Measurements from ENCODE around the gene ANKRD9. TPM values are rescaled to one million over a fixed set of nuclear protein-coding genes. Genes with fewer than 3 reads are reported as not detected.
A peak's percentile ranks its signal among the peaks of the same experiment; 100 is the strongest.

The ANKRD9 gene
- total and polyA plus RNA-seq, 4 experiments from 2014 or later = 0.69 to 2.5 (median 1.8) TPM; not detected in 1

DNA sequence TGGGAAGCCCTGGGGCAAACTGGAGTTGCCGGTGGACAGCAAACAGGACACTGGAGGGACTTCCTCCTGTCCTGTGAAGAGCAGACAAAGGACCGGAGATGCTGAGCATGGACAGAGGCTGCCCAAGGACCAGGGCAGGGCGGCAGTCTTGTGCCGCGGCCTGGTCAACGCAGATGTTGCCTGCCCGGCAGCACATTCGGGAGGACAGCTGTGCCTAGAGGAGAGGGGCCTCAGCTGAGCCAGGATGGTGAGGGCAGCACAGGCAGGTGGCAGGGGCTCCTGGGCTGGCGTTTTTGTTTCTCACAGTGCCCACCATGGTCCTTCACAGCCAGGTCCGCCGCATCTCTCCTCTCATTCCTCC, 13.3 kb downstream of the ANKRD9 start:
- Histone ChIP-seq H3K4me1 (ENCODE audit: insufficient read depth, low read length) (peaks cover 10% of the 10 kb centered on the region), H3K27me3 (ENCODE audit: insufficient read depth, low read length) (no peaks in the 10 kb centered on the region), H3K4me3 (ENCODE audit: low read length in 2 of 2) (no peak overlapping the region), H3K27ac (ENCODE audit: low read depth, low read length) (no peak overlapping the region), H3K36me3 (ENCODE audit: insufficient read depth, low read length) (no peaks in the 10 kb centered on the region), H3K9me3 (ENCODE audit: control insufficient read depth in 1 of 2, low read length in 2 of 2) (no peaks in the 10 kb centered on the region)
- H3K27me3 Mint-ChIP-seq = no peaks in the 10 kb centered on the region
- intact Hi-C loops (cut with micrococcal nuclease) = no loop called here
- peak overlapping the region in 1 of 7 donors; percentile 57 for H3K27ac Mint-ChIP-seq
- POLR2A ChIA-PET (ENCODE audit: partially characterized antibody) = no interaction called here
- peaks cover 0 to 2% (median 0%) of the 10 kb centered on the region in 8 donors for H3K9me3 Mint-ChIP-seq
- DNase-seq = no peak
- peak overlapping the region in 1 of 8 donors; percentile 17 for H3K4me3 Mint-ChIP-seq
- H3K4me1 Mint-ChIP-seq = peaks cover 9 to 14% (median 10%) of the 10 kb centered on the region in 4 donors
- peaks cover 4 to 18% of the 10 kb centered on the region in 2 donors for H3K36me3 Mint-ChIP-seq
- CTCF ChIA-PET (ENCODE audit: partially characterized antibody) = no interaction called here

DNA sequence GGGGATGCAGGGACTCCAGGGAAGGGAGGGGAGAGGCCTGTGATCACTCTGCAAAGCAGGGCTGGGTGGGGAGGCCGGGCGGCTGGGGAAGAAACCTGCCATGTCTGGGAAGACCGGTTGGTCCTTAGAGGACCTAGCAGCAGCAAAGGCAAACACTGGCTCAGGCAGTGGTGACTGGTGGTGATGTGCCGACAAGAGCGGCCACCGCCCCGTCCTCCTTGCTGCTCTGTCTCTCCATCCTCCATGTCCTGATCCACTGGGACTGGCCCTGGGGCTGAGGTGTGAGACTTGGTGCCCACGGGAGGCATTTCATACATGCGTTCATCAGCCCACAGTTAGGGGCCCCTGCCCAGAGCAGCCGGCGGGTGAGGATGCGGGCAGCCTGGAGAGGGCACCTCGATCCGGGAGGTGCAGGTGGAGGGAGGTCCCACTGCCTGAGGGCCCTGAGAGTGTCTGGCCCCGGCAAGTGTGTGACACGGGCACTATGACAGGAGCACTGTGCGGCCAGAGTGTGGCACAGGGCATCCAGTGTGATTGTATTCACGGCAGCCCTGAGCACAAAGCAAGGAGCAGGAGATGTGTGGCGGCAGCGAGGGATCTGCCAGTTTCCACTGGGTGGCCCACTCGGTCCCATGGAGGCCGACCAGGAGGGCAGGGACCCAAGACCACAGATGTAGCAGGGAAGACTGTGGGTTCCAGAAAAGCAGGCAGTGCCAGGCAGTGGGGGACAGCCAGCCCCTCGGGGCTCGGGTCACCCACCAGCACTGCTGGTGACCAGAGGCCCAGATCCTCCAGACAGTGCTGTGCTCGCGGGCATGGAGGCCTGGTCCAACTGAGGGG, 13.9 kb downstream of the ANKRD9 start:
- ChIA-PET CTCF (ENCODE audit: partially characterized antibody) (no interaction called here), POLR2A (ENCODE audit: partially characterized antibody) (no interaction called here)
- Mint-ChIP-seq H3K27me3 (no peaks in the 10 kb centered on the region), H3K27ac (peak overlapping the region in 1 of 7 donors; percentile 37), H3K4me3 (peak overlapping the region in 1 of 8 donors; percentile 17), H3K9me3 (peaks cover 0 to 2% (median 0%) of the 10 kb centered on the region in 8 donors), H3K36me3 (peaks cover 4 to 18% of the 10 kb centered on the region in 2 donors), H3K4me1 (peaks cover 7 to 12% (median 9%) of the 10 kb centered on the region in 4 donors)
- peaks cover 9% of the 10 kb centered on the region for H3K4me1 ChIP-seq (ENCODE audit: insufficient read depth, low read length)
- H3K27me3 ChIP-seq (ENCODE audit: insufficient read depth, low read length) = no peaks in the 10 kb centered on the region
- H3K9me3 ChIP-seq (ENCODE audit: control insufficient read depth in 1 of 2, low read length in 2 of 2) = no peaks in the 10 kb centered on the region
- H3K27ac ChIP-seq (ENCODE audit: low read depth, low read length) = no peak overlapping the region
- intact Hi-C loops (cut with micrococcal nuclease) = no loop called here
- no peaks in the 10 kb centered on the region for H3K36me3 ChIP-seq (ENCODE audit: insufficient read depth, low read length)
- H3K4me3 ChIP-seq (ENCODE audit: low read length in 2 of 2) = no peak overlapping the region
- DNase-seq = no peak

DNA sequence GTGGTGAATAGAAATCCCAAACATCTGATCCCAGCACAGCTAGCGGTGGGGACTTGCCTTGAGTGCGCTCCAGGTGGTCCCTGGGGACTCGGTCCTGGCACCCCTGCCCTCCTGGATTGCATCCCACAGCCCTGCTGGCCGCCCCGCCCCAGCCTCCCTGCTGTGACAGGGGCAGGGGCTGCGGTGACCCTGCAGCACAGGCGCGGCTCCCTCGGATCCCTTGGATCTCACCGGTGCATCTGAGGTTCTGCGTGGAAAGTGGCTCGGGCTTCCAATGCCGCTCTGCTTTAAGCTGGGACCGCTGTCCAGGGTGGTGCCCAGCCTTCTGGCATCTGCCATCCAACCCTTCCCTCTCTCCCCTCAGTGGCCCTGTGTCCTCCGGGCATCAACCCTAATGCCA, 16.0 kb downstream of the ANKRD9 start:
- CTCF ChIA-PET (ENCODE audit: partially characterized antibody) = no interaction called here
- Histone ChIP-seq H3K36me3 (ENCODE audit: insufficient read depth, low read length) (no peaks in the 10 kb centered on the region), H3K27ac (ENCODE audit: low read depth, low read length) (no peak overlapping the region), H3K4me3 (ENCODE audit: low read length in 2 of 2) (no peak overlapping the region), H3K27me3 (ENCODE audit: insufficient read depth, low read length) (no peaks in the 10 kb centered on the region), H3K9me3 (ENCODE audit: control insufficient read depth in 1 of 2, low read length in 2 of 2) (no peaks in the 10 kb centered on the region), H3K4me1 (ENCODE audit: insufficient read depth, low read length) (no peaks in the 10 kb centered on the region)
- DNase-seq = no peak
- POLR2A ChIA-PET (ENCODE audit: partially characterized antibody) = no interaction called here
- H3K36me3 Mint-ChIP-seq = peaks cover 0 to 8% of the 10 kb centered on the region in 2 donors
- H3K9me3 Mint-ChIP-seq = peaks cover 0 to 2% (median 0%) of the 10 kb centered on the region in 8 donors
- H3K27ac Mint-ChIP-seq = no peak overlapping the region
- H3K4me3 Mint-ChIP-seq = no peak overlapping the region
- H3K4me1 Mint-ChIP-seq = peaks cover 0 to 1% (median 0%) of the 10 kb centered on the region in 4 donors
- no peaks in the 10 kb centered on the region for H3K27me3 Mint-ChIP-seq
- intact Hi-C loops (cut with micrococcal nuclease) = no loop called here

DNA sequence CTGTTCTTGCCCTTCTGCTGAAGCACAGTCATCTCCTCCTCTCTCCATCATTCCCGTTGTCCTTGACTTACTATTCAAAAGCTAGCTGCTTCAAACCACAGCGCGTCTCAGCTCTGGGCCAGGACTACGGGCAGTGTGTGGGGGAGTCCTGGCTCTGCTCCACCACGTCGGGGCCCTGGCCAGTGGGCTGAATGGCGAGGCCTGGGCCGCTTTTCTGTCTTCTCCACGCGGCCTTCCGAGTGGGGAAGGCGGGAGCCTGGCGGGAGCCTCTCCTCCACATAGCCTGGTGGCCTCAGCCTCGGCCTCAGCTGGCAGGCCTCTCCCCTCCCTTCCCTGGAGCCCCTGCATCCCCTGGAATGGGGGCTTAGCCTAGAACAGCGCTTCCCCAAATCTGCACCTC, 16.5 kb downstream of the ANKRD9 start:
- peaks cover 0 to 1% (median 0%) of the 10 kb centered on the region in 4 donors for H3K4me1 Mint-ChIP-seq
- POLR2A ChIA-PET (ENCODE audit: partially characterized antibody) = no interaction called here
- no peak overlapping the region for H3K4me3 ChIP-seq (ENCODE audit: low read length in 2 of 2)
- peaks cover 0 to 2% (median 0%) of the 10 kb centered on the region in 8 donors for H3K9me3 Mint-ChIP-seq
- no peaks in the 10 kb centered on the region for H3K36me3 ChIP-seq (ENCODE audit: insufficient read depth, low read length)
- H3K4me3 Mint-ChIP-seq = no peak overlapping the region
- CTCF ChIA-PET (ENCODE audit: partially characterized antibody) = no interaction called here
- H3K27me3 Mint-ChIP-seq = no peaks in the 10 kb centered on the region
- DNase-seq = no peak
- H3K9me3 ChIP-seq (ENCODE audit: control insufficient read depth in 1 of 2, low read length in 2 of 2) = no peaks in the 10 kb centered on the region
- H3K36me3 Mint-ChIP-seq = peaks cover 0 to 8% of the 10 kb centered on the region in 2 donors
- H3K27ac ChIP-seq (ENCODE audit: low read depth, low read length) = no peak overlapping the region
- H3K4me1 ChIP-seq (ENCODE audit: insufficient read depth, low read length) = no peaks in the 10 kb centered on the region
- no peaks in the 10 kb centered on the region for H3K27me3 ChIP-seq (ENCODE audit: insufficient read depth, low read length)
- intact Hi-C loops (cut with micrococcal nuclease) = no loop called here
- no peak overlapping the region for H3K27ac Mint-ChIP-seq

GRCh38 chr14:102492531-102492910, 17.1 kb downstream of the ANKRD9 start:
- Histone ChIP-seq H3K27me3 (ENCODE audit: insufficient read depth, low read length) (no peaks in the 10 kb centered on the region), H3K27ac (ENCODE audit: low read depth, low read length) (no peak overlapping the region), H3K4me3 (ENCODE audit: low read length in 2 of 2) (no peak overlapping the region), H3K9me3 (ENCODE audit: control insufficient read depth in 1 of 2, low read length in 2 of 2) (no peaks in the 10 kb centered on the region), H3K36me3 (ENCODE audit: insufficient read depth, low read length) (no peaks in the 10 kb centered on the region), H3K4me1 (ENCODE audit: insufficient read depth, low read length) (no peaks in the 10 kb centered on the region)
- no peak for DNase-seq
- no peak overlapping the region for H3K4me3 Mint-ChIP-seq
- H3K27me3 Mint-ChIP-seq = no peaks in the 10 kb centered on the region
- ChIA-PET CTCF (ENCODE audit: partially characterized antibody) (no interaction called here), POLR2A (ENCODE audit: partially characterized antibody) (no interaction called here)
- intact Hi-C loops (cut with micrococcal nuclease) = no loop called here
- H3K4me1 Mint-ChIP-seq = no peaks in the 10 kb centered on the region
- no peak overlapping the region for H3K27ac Mint-ChIP-seq
- peaks cover 0 to 2% (median 0%) of the 10 kb centered on the region in 8 donors for H3K9me3 Mint-ChIP-seq
- peaks cover 0 to 6% of the 10 kb centered on the region in 2 donors for H3K36me3 Mint-ChIP-seq

DNA sequence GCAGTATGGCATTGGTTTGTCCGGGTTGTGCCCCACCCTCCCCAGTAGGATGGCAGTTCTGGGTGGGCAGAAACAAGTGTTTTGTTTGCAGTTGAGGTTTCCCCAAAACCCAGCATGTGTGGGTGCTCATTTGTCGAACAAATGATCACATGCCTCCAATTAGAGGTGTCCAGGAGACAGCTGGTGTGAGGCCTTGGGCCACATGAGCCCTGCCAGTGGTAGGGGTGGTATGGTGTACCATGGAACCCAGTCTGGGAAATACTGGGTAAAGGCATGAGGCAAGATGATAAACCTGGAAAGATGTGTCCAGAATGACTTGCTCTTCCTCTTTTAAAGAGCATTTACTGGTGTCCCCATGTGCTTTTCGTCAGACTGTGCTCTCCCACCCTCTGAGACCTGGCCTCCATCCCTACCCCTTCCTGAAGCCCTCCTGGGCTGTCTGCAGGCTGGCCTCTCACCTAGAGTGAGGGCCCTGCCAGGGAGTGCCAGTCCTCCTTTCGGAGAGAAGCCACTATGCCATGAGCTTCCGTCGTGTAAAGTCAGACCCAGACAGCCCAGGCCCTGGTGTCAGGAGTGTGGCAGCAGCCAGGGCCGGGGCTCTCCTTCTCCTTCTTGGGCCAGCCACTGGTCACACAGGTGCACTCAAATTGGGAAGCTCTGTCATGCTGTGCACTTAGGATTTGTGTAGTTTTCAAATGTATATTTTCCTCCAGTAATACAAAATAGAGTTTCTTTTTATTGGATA, 17.6 kb downstream of the ANKRD9 start:
- Mint-ChIP-seq H3K27me3 (no peaks in the 10 kb centered on the region), H3K27ac (peak overlapping the region in 2 of 7 donors; percentile 2 to 36), H3K4me3 (no peak overlapping the region), H3K36me3 (peaks cover 0 to 5% of the 10 kb centered on the region in 2 donors), H3K4me1 (no peaks in the 10 kb centered on the region), H3K9me3 (peaks cover 0 to 2% (median 0%) of the 10 kb centered on the region in 8 donors)
- intact Hi-C loops (cut with micrococcal nuclease) = no loop called here
- DNase-seq = no peak
- ChIA-PET POLR2A (ENCODE audit: partially characterized antibody) (no interaction called here), CTCF (ENCODE audit: partially characterized antibody) (interaction anchor here (1.0 kb wide), 1 partner anchor 24 kb away, joined by 3 read pairs; no protein-coding TSS in a partner anchor)
- H3K27ac ChIP-seq (ENCODE audit: low read depth, low read length) = no peak overlapping the region
- no peak overlapping the region for H3K4me3 ChIP-seq (ENCODE audit: low read length in 2 of 2)
- H3K9me3 ChIP-seq (ENCODE audit: control insufficient read depth in 1 of 2, low read length in 2 of 2) = no peaks in the 10 kb centered on the region
- H3K36me3 ChIP-seq (ENCODE audit: insufficient read depth, low read length) = no peaks in the 10 kb centered on the region
- H3K27me3 ChIP-seq (ENCODE audit: insufficient read depth, low read length) = no peaks in the 10 kb centered on the region
- no peaks in the 10 kb centered on the region for H3K4me1 ChIP-seq (ENCODE audit: insufficient read depth, low read length)

GRCh38 chr14:102491366-102491765, 18.2 kb downstream of the ANKRD9 start:
- no peaks in the 10 kb centered on the region for H3K27me3 ChIP-seq (ENCODE audit: insufficient read depth, low read length)
- Mint-ChIP-seq H3K27me3 (no peaks in the 10 kb centered on the region), H3K36me3 (peaks cover 0 to 5% of the 10 kb centered on the region in 2 donors), H3K4me1 (no peaks in the 10 kb centered on the region), H3K9me3 (peaks cover 0 to 2% (median 0%) of the 10 kb centered on the region in 8 donors), H3K4me3 (no peak overlapping the region), H3K27ac (no peak overlapping the region)
- DNase-seq = no peak
- H3K4me3 ChIP-seq (ENCODE audit: low read length in 2 of 2) = no peak overlapping the region
- no peaks in the 10 kb centered on the region for H3K9me3 ChIP-seq (ENCODE audit: control insufficient read depth in 1 of 2, low read length in 2 of 2)
- H3K27ac ChIP-seq (ENCODE audit: low read depth, low read length) = no peak overlapping the region
- no peaks in the 10 kb centered on the region for H3K4me1 ChIP-seq (ENCODE audit: insufficient read depth, low read length)
- intact Hi-C loops (cut with micrococcal nuclease) = no loop called here
- ChIA-PET POLR2A (ENCODE audit: partially characterized antibody) (no interaction called here), CTCF (ENCODE audit: partially characterized antibody) (interaction anchor here (1.0 kb wide), 1 partner anchor 25 kb away, joined by 3 read pairs; no protein-coding TSS in a partner anchor)
- H3K36me3 ChIP-seq (ENCODE audit: insufficient read depth, low read length) = no peaks in the 10 kb centered on the region
